ENCODE results near the gene SHB. TPM values are rescaled to one million over a fixed set of nuclear protein-coding genes. Genes with fewer than 3 reads are reported as not detected.
A peak's percentile ranks its signal among the peaks of the same experiment; 100 is the strongest.

Gene SHB
- total RNA-seq, 6 experiments from 2014 or later = 12.0 to 43.1 (median 21.9) TPM

GRCh38 chr9:38066197-38066913, 2.7 kb downstream of the SHB start:
- Histone ChIP-seq H3K4me3 (peak overlapping the region; percentile 99), H3K9me3 (no peaks in the 10 kb centered on the region), H3K4me1 (peaks cover 0 to 49% (median 16%) of the 10 kb centered on the region in 4 donors), H3K27me3 (no peaks in the 10 kb centered on the region), H3K36me3 (no peaks in the 10 kb centered on the region), H3K27ac (peak overlapping the region; percentile 84 to 97 (median 93))
- ATAC-seq (peak in 1 of 4 donors; percentile 3), DNase-seq (no peak)
- WGBS (ENCODE audit: insufficient coverage, low coverage, low lambda C conversion rate, missing lambda C conversion rate) = 14% methylated on average over 5 of the region's 7 CpGs
- intact Hi-C loops (cut with DNase I) = loop anchor here (10.0 kb wide), 2 partner anchors 52 to 152 kb away; no protein-coding TSS in a partner anchor
- TF ChIP-seq POLR2A (IDR thresholded peaks at IDR 0.05) = no peak
- TF ChIP-seq, protein P1, sequence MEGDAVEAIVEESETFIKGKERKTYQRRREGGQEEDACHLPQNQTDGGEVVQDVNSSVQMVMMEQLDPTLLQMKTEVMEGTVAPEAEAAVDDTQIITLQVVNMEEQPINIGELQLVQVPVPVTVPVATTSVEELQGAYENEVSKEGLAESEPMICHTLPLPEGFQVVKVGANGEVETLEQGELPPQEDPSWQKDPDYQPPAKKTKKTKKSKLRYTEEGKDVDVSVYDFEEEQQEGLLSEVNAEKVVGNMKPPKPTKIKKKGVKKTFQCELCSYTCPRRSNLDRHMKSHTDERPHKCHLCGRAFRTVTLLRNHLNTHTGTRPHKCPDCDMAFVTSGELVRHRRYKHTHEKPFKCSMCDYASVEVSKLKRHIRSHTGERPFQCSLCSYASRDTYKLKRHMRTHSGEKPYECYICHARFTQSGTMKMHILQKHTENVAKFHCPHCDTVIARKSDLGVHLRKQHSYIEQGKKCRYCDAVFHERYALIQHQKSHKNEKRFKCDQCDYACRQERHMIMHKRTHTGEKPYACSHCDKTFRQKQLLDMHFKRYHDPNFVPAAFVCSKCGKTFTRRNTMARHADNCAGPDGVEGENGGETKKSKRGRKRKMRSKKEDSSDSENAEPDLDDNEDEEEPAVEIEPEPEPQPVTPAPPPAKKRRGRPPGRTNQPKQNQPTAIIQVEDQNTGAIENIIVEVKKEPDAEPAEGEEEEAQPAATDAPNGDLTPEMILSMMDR (IDR thresholded peaks at IDR 0.05) = no peak

- H3K27ac ChIP-seq = peak overlapping the region in 1 of 3 donors; percentile 97
- peaks cover 0 to 57% (median 20%) of the 10 kb centered on the region in 4 donors for H3K4me1 ChIP-seq
- no peak for ATAC-seq
- 44% methylated on average over 7 of the region's 9 CpGs for WGBS (ENCODE audit: insufficient coverage, low coverage, low lambda C conversion rate, missing lambda C conversion rate)
- H3K4me3 ChIP-seq = peak overlapping the region in 2 of 3 donors; percentile 99
- DNase-seq = no peak
- H3K36me3 ChIP-seq = no peaks in the 10 kb centered on the region
- intact Hi-C loops (cut with DNase I) = loop anchor here (10.0 kb wide), 2 partner anchors 51 to 151 kb away; no protein-coding TSS in a partner anchor
- TF ChIP-seq, protein P1 (IDR thresholded peaks at IDR 0.05) = no peak
- TF ChIP-seq POLR2A (IDR thresholded peaks at IDR 0.05) = no peak
- H3K27me3 ChIP-seq = no peaks in the 10 kb centered on the region
- no peaks in the 10 kb centered on the region for H3K9me3 ChIP-seq
Measured at GRCh38 chr9:38065369-38066075, 3.5 kb downstream of the SHB start.

GRCh38 chr9:38064842-38065368, 4.1 kb downstream of the SHB start:
- H3K4me3 ChIP-seq = no peak overlapping the region
- TF ChIP-seq, protein P1 (IDR thresholded peaks at IDR 0.05) = no peak
- no peak for TF ChIP-seq POLR2A (IDR thresholded peaks at IDR 0.05)
- peaks cover 0 to 63% (median 24%) of the 10 kb centered on the region in 4 donors for H3K4me1 ChIP-seq
- H3K27ac ChIP-seq = peak overlapping the region in 1 of 3 donors; percentile 24
- DNase-seq (no peak), ATAC-seq (no peak)
- intact Hi-C loops (cut with DNase I) = loop anchor here (10.0 kb wide), 2 partner anchors 50 to 150 kb away; no protein-coding TSS in a partner anchor
- H3K36me3 ChIP-seq = no peaks in the 10 kb centered on the region
- no peaks in the 10 kb centered on the region for H3K27me3 ChIP-seq
- 60% methylated on average over 3 of the region's 4 CpGs for WGBS (ENCODE audit: insufficient coverage, low coverage, low lambda C conversion rate, missing lambda C conversion rate)
- no peaks in the 10 kb centered on the region for H3K9me3 ChIP-seq

- WGBS (ENCODE audit: insufficient coverage, low coverage, low lambda C conversion rate, missing lambda C conversion rate) = 21% methylated on average over 2 of the region's 2 CpGs
- Histone ChIP-seq H3K9me3 (no peaks in the 10 kb centered on the region), H3K27ac (peak overlapping the region in 1 of 3 donors; percentile 13), H3K36me3 (no peaks in the 10 kb centered on the region), H3K4me3 (no peak overlapping the region), H3K27me3 (no peaks in the 10 kb centered on the region), H3K4me1 (peaks cover 0 to 79% (median 31%) of the 10 kb centered on the region in 4 donors)
- TF ChIP-seq, protein P1 (IDR thresholded peaks at IDR 0.05) = no peak
- TF ChIP-seq POLR2A (IDR thresholded peaks at IDR 0.05) = no peak
- ATAC-seq (no peak), DNase-seq (no peak)
- intact Hi-C loops (cut with DNase I) = loop anchor here (10.0 kb wide), 2 partner anchors 49 to 149 kb away; no protein-coding TSS in a partner anchor
Measured at GRCh38 chr9:38063363-38063707, 5.7 kb downstream of the SHB start.
